AG10803 (cell line): ENCODE data around the gene KRT6C.

ENCODE experiments used
- DNase-seq: peaks from one replicate; pipeline ENCODE4 v3.0.0; 2010; ENCODE audit warnings: low read depth
- H3K4me3 ChIP-seq: 2 replicates; pipeline ENCODE4 v1.5.1; 2011; ENCODE audit warnings: mild to moderate bottlenecking, low read length, control low read depth
- CTCF ChIP-seq: conservative IDR thresholded peaks from 2 replicates; pipeline ENCODE4 v1.5.1; 2011; ENCODE audit warnings: mild to moderate bottlenecking, low read length, control low read depth, inconsistent platforms

KRT6C gene

GRCh38 chr12:52518574-52519386 is 45.2 kb upstream of the KRT6C start:
- no peak for TF ChIP-seq CTCF
- no peak overlapping the region for H3K4me3 ChIP-seq
- DNase-seq = no peak

GRCh38 chr12:52517888-52518287 is 44.3 kb upstream of the KRT6C start:
- DNase-seq = no peak
- H3K4me3 ChIP-seq = no peak overlapping the region
- no peak for TF ChIP-seq CTCF

GRCh38 chr12:52517005-52517835 is 43.6 kb upstream of the KRT6C start:
- no peak for DNase-seq
- no peak for TF ChIP-seq CTCF
- H3K4me3 ChIP-seq = no peak overlapping the region

- DNase-seq = peak; percentile 39
- H3K4me3 ChIP-seq = no peak overlapping the region
- TF ChIP-seq CTCF = no peak
Observed at GRCh38 chr12:52515927-52516831, 42.6 kb upstream of the KRT6C start.

GRCh38 chr12:52515319-52515646 is 41.7 kb upstream of the KRT6C start:
- H3K4me3 ChIP-seq = no peak overlapping the region
- no peak for TF ChIP-seq CTCF

GRCh38 chr12:52514471-52515318 is 41.1 kb upstream of the KRT6C start:
- TF ChIP-seq CTCF = no peak
- DNase-seq = no peak
- H3K4me3 ChIP-seq = no peak overlapping the region

More at GRCh38 chr12:52515319-52515646, 41.7 kb upstream of the KRT6C start:
- no peak for DNase-seq
